PFSK-1 (cell line): ENCODE results near the gene APOL4.

ENCODE experiments used
- FOXP2 ChIP-seq: optimal IDR thresholded peaks from 2 replicates; pipeline ENCODE3; 2011; ENCODE audit warnings: borderline replicate concordance, control low read depth, inconsistent platforms; ENCODE audit not compliant: insufficient read depth; ENCODE audit errors: extremely low read length, extremely low read depth
- POLR2AphosphoS5 ChIP-seq: IDR thresholded peaks from 2 replicates; pipeline ENCODE4 v1.6.1; 2012; ENCODE audit warnings: low read depth, mild to moderate bottlenecking, control low read depth, low read length, moderate library complexity
- REST ChIP-seq, 2 experiments: IDR thresholded peaks; 2 replicates each; pipeline versions ENCODE4 v1.6.1 to v1.8.0; 2011 to 2012; ENCODE audit warnings: low read depth in 2 of 2, low read length in 2 of 2, control low read depth in 1 of 2, inconsistent platforms in 1 of 2, mild to moderate bottlenecking in 1 of 2, moderate library complexity in 1 of 2; ENCODE audit not compliant: insufficient read depth in 1 of 2
- SIN3A ChIP-seq: IDR thresholded peaks from 2 replicates; pipeline ENCODE4 v1.6.1; 2012; ENCODE audit warnings: mild to moderate bottlenecking, low read length, moderate library complexity, borderline replicate concordance; ENCODE audit not compliant: insufficient read depth
- TAF1 ChIP-seq: IDR thresholded peaks from 2 replicates; pipeline ENCODE4 v1.6.1; 2012; ENCODE audit warnings: low read length, control low read depth, borderline replicate concordance; ENCODE audit not compliant: insufficient read depth

The APOL4 gene

GRCh38 chr22:36156119-36156514, 45.5 kb downstream of the APOL4 start:
- TF ChIP-seq POLR2AphosphoS5: no peak
- TF ChIP-seq TAF1: no peak
- no peak for TF ChIP-seq SIN3A
- no peak for TF ChIP-seq REST (IDR thresholded peaks at IDR 0.05; ENCODE audit: insufficient read depth in 1 of 2, low read depth in 2 of 2, low read length in 2 of 2)
- TF ChIP-seq FOXP2: no peak

GRCh38 chr22:36155702-36156101, 45.9 kb downstream of the APOL4 start:
- TF ChIP-seq POLR2AphosphoS5 (no peak), FOXP2 (no peak), REST (IDR thresholded peaks at IDR 0.05; ENCODE audit: insufficient read depth in 1 of 2, low read depth in 2 of 2, low read length in 2 of 2) (no peak), TAF1 (no peak), SIN3A (no peak)

- TF ChIP-seq POLR2AphosphoS5: no peak
- no peak for TF ChIP-seq REST (IDR thresholded peaks at IDR 0.05; ENCODE audit: insufficient read depth in 1 of 2, low read depth in 2 of 2, low read length in 2 of 2)
- TF ChIP-seq FOXP2: no peak
- TF ChIP-seq SIN3A: no peak
- no peak for TF ChIP-seq TAF1
Measured at GRCh38 chr22:36154423-36154945, 47.1 kb downstream of the APOL4 start.

GRCh38 chr22:36153501-36154422, 47.8 kb downstream of the APOL4 start:
- TF ChIP-seq TAF1 (no peak), REST (IDR thresholded peaks at IDR 0.05; ENCODE audit: insufficient read depth in 1 of 2, low read depth in 2 of 2, low read length in 2 of 2) (no peak), SIN3A (no peak), POLR2AphosphoS5 (no peak), FOXP2 (no peak)
